GM18526 (cell line): ENCODE measurements around the gene WDR33.

ENCODE experiments used
- POLR2A ChIP-seq: IDR thresholded peaks from 3 replicates; pipeline ENCODE4 v1.6.1; 2011; ENCODE audit not compliant: insufficient read length; ENCODE audit errors: extremely low read depth

WDR33 gene

GRCh38 chr2:127698553-127699355 is 112.2 kb downstream of the WDR33 start:
- TF ChIP-seq POLR2A, result no peak

DNA sequence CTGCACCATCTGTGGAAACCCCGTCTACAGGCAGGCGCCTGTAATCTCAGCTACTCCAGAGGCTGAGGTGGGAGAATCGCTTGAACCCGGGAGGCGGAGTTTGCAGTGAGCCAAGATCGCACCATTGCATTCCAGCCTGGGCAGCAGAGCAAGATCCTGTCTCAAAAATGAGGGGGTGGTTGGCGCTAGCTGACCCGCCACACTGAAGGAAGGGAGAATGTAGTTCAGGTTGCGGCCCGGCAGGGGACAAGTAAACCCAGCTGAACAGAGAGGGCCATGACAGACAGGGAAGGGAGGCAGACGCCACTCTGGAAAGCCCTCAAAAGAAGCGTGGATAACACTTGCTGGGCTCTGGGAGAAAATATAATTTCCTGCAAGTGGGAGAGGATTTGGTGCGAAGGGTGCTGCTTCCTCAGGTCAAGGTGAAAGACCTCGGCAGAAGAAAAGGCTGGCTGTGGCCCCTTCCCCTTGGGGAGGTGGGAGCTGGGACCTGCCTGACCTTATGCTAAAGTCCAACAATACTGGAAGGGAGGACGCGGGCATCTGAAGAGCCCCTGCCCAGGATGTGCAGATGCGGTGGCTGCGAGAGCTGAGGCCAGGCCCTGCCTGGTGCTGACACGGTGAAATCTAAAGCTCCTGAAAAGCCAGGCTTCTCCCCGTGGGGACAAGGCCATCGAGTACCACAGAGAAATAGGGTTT is 113.3 kb downstream of the WDR33 start:
- TF ChIP-seq POLR2A, result no peak

GRCh38 chr2:127695491-127696472 is 115.2 kb downstream of the WDR33 start:
- TF ChIP-seq POLR2A, result no peak

- TF ChIP-seq POLR2A, result no peak
These were observed 116.0 kb downstream of the WDR33 start for GRCh38 chr2:127694986-127695385.

DNA sequence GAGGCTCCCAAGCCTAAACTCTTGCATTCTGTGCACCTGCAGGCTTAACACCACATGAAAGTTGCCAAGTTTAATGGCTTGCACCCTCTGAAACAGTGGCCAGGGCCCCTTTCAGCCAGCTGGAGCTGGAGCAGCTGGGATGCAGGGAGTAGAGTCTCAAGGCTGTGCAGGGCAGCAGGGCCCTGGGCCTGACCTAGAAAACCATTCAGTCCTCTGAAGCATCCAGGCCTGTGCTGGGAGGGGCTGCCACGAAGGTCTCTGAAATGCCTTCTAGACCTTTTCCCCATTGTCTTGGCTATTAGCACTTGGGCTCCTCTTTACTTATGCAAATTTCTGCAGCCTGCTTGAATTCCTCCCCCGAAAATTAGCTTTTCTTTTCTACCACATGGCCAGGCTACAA is 120.3 kb downstream of the WDR33 start:
- TF ChIP-seq POLR2A, result no peak

- TF ChIP-seq POLR2A, result no peak
These were observed 122.6 kb downstream of the WDR33 start for GRCh38 chr2:127688405-127688804.

DNA sequence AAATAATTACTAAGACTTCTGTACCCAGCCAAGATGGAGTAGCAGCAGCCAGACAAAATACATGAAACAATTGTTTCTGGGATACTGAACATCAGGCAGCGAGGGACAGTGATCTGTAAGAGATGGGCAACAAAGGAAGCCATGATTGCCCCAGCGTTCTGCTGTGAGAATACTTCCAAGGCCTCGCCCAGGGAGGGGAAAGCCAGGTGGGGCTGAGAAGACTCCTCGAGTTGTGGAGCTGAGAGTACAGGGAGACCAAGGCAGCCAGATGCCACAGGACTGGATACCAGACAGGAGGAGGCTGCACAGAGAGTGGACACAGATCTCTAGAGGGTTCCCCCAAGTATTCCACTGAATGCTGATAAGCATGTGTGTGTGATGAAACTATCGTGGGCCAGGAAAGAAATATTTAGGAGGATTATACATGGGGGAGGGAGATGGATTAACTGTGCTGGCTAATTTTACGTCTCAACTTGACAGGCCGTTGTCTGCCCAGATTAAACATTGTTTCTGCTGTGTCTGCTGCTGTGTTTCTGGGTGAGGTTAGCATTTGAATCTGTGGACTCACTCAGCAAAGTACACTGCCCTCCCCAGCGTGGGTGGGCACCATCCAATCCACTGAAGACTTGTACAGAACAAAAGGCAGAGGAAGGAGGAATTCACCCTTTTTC is 125.4 kb downstream of the WDR33 start:
- no peak for TF ChIP-seq POLR2A

GRCh38 chr2:127683757-127684156 is 127.2 kb downstream of the WDR33 start:
- TF ChIP-seq POLR2A, result no peak

DNA sequence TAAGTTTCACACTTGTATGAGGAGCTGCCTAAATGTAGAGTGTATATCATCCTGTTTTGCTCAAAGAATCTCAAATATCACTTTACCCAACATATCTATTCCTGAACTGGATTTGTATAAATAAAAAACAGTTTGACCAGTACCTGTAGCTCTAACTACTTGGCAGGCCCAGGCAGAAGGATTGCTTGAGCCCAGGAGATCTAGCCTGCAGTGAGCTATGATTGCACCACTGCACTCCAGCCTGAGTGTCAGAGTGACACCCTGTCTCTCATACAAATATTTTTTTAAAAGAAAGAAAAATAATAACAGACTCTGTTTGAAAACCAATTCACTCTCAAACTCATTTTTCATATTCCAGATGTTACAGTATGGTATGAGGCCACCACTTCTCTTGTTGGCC is 127.9 kb downstream of the WDR33 start:
- TF ChIP-seq POLR2A, result no peak

GRCh38 chr2:127681976-127682857 is 128.8 kb downstream of the WDR33 start:
- no peak for TF ChIP-seq POLR2A

- TF ChIP-seq POLR2A, result no peak
These were observed 129.6 kb downstream of the WDR33 start for GRCh38 chr2:127681288-127681804.

- no peak for TF ChIP-seq POLR2A
These were observed 130.2 kb downstream of the WDR33 start for GRCh38 chr2:127680706-127681287.

- no peak for TF ChIP-seq POLR2A
These were observed 131.2 kb downstream of the WDR33 start for GRCh38 chr2:127679680-127680361.
